DOHH2 (cell line): ENCODE data around the gene KDM4F.

ENCODE experiments used
- CTCF ChIP-seq: fragments of 200-600 bp; sonication (generic); IDR thresholded peaks from one replicate; pipeline ENCODE4 v1.5.1; 2014; ENCODE audit warnings: antibody characterized with exemption, mild to moderate bottlenecking, low read depth, low read length; ENCODE audit not compliant: poor library complexity, severe bottlenecking
- EZH2phosphoT487 ChIP-seq: fragments of 200-600 bp; sonication (generic); IDR thresholded peaks from 2 replicates; pipeline ENCODE4 v1.6.1; 2017; ENCODE audit warnings: borderline replicate concordance, mild to moderate bottlenecking, antibody characterized with exemption, low read length, moderate library complexity, mixed read lengths

- TF ChIP-seq CTCF (no peak), EZH2phosphoT487 (no peak)
Measured at GRCh38 chr11:95076416-95076815, 27.2 kb downstream of the KDM4F start.
